ENCODE data around the gene ASB6. TPM values are rescaled to one million over a fixed set of nuclear protein-coding genes. Genes with fewer than 3 reads are reported as not detected.

Gene ASB6
- total RNA-seq, 4 donors from 2014 or later = 21.8 to 54.2 (median 29.6) TPM

DNA sequence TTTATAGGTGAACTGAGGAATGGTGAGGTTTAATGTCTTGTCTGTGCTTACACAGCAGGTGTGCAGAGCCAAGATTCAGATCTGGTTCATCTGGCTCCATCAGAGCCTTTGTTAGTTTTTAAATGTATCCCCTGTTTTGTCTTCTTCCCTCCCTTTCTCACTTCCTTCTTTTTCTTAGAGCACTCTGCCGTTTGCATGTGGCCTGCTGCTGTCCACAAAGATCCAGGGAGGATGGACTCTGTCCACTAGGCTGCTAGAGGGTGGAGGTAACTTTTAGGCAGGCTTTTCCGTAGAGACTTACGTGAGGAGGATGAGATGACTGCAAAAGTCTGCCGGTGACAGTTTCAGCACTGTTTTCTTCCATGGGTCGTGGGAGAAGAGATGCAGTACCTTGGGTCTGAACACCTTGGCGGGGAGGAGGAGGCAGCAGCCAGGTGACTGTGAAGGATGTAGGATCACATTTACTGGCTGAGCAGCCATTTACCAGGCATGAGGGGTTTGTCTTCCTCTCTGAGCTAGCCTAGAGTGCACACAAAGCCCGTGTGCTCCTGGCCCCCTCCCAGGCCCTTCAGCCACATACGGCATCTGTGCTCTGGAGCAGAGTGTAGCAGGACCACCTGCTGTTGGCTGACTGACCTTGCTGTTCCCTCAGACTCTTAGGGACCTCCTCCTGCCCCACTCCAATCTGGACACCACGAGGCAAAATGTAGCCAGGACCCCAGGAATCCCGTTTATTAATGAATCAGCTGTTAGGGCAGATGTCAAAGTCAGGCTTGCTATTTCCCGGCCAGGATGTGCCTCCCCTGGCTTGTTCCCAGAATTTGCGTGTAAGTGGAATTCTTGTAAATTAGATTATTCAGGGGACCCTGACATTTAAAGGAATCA is 14.2 kb downstream of the ASB6 start:
- TF ChIP-seq, protein P1, sequence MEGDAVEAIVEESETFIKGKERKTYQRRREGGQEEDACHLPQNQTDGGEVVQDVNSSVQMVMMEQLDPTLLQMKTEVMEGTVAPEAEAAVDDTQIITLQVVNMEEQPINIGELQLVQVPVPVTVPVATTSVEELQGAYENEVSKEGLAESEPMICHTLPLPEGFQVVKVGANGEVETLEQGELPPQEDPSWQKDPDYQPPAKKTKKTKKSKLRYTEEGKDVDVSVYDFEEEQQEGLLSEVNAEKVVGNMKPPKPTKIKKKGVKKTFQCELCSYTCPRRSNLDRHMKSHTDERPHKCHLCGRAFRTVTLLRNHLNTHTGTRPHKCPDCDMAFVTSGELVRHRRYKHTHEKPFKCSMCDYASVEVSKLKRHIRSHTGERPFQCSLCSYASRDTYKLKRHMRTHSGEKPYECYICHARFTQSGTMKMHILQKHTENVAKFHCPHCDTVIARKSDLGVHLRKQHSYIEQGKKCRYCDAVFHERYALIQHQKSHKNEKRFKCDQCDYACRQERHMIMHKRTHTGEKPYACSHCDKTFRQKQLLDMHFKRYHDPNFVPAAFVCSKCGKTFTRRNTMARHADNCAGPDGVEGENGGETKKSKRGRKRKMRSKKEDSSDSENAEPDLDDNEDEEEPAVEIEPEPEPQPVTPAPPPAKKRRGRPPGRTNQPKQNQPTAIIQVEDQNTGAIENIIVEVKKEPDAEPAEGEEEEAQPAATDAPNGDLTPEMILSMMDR (IDR thresholded peaks at IDR 0.05) = no peak
- TF ChIP-seq EP300 (IDR thresholded peaks at IDR 0.05; ENCODE audit: low read depth) (no peak), POLR2AphosphoS5 (IDR thresholded peaks at IDR 0.05) (no peak), POLR2A (IDR thresholded peaks at IDR 0.05) (no peak)
- peaks cover 22 to 54% (median 26%) of the 10 kb centered on the region in 4 donors for H3K4me1 ChIP-seq
- in situ Hi-C loops (cut with MboI; ENCODE audit: low pct_ligation_motif_present in 1 of 4, low pct_unique_long_range_greater_than_20kb in 1 of 4, low sequenced_read_pairs in 3 of 4) = no loop called here
- H3K27ac ChIP-seq = peak overlapping the region; percentile 88 to 93 (median 90)
- intact Hi-C loops (cut with DNase I; ENCODE audit: low total_unique reads) = no loop called here
- no peaks in the 10 kb centered on the region for H3K27me3 ChIP-seq
- DNase-seq = no peak
- H3K9me3 ChIP-seq = no peaks in the 10 kb centered on the region
- no peaks in the 10 kb centered on the region for H3K36me3 ChIP-seq
- 61 to 63% methylated on average over 5 to 11 of the region's 12 CpGs for WGBS, 2 donors (ENCODE audit: low coverage in 1 of 2)
- H3K4me3 ChIP-seq = peak overlapping the region in 3 of 4 donors; percentile 58 to 79 (median 62)

- DNase-seq = peak; percentile 53
- H3K9me3 ChIP-seq = no peaks in the 10 kb centered on the region
- peak overlapping the region; percentile 52 to 79 (median 60) for H3K4me3 ChIP-seq
- peak in 1 of 3 donors; percentile 32 for TF ChIP-seq POLR2AphosphoS5 (IDR thresholded peaks at IDR 0.05)
- no peak for TF ChIP-seq EP300 (IDR thresholded peaks at IDR 0.05; ENCODE audit: low read depth)
- TF ChIP-seq, protein P1 (IDR thresholded peaks at IDR 0.05) = peak in 1 of 5 experiments; percentile 12
- TF ChIP-seq POLR2A (IDR thresholded peaks at IDR 0.05) = no peak
- no peaks in the 10 kb centered on the region for H3K36me3 ChIP-seq
- peak overlapping the region; percentile 88 to 93 (median 90) for H3K27ac ChIP-seq
- intact Hi-C loops (cut with DNase I; ENCODE audit: low total_unique reads) (no loop called here), in situ Hi-C loops (cut with MboI; ENCODE audit: low pct_ligation_motif_present in 1 of 4, low pct_unique_long_range_greater_than_20kb in 1 of 4, low sequenced_read_pairs in 3 of 4) (no loop called here)
- H3K27me3 ChIP-seq = no peaks in the 10 kb centered on the region
- WGBS, 2 donors (ENCODE audit: low coverage in 1 of 2) = 2 to 3% methylated on average over 8 to 20 of the region's 20 CpGs
- peaks cover 22 to 54% (median 26%) of the 10 kb centered on the region in 4 donors for H3K4me1 ChIP-seq
These were observed 15.2 kb downstream of the ASB6 start for GRCh38 chr9:129626625-129627284.

GRCh38 chr9:129626079-129626624 is 15.8 kb downstream of the ASB6 start, which contains the start of gene NTMT1:
Gene NTMT1, plus strand, starts transcription at chr9:129626163. Its CDS starts 6,541 bp downstream, at chr9:129632704.
- Histone ChIP-seq H3K4me1 (peaks cover 22 to 49% (median 26%) of the 10 kb centered on the region in 4 donors), H3K36me3 (no peaks in the 10 kb centered on the region), H3K4me3 (peak within 1 kb of the TSS; percentile 52 to 79 (median 60)), H3K27me3 (no peaks in the 10 kb centered on the region), H3K27ac (peak within 1 kb of the TSS; percentile 88 to 93 (median 90)), H3K9me3 (no peaks in the 10 kb centered on the region)
- 0 to 1% methylated on average over 3 to 44 of the region's 55 CpGs for WGBS, 2 donors (ENCODE audit: low coverage in 1 of 2)
- DNase-seq = peak; percentile 89
- intact Hi-C loops (cut with DNase I; ENCODE audit: low total_unique reads) (no loop called here), in situ Hi-C loops (cut with MboI; ENCODE audit: low pct_ligation_motif_present in 1 of 4, low pct_unique_long_range_greater_than_20kb in 1 of 4, low sequenced_read_pairs in 3 of 4) (no loop called here)
- TF ChIP-seq EP300 (IDR thresholded peaks at IDR 0.05; ENCODE audit: low read depth) = no peak
- TF ChIP-seq POLR2A (IDR thresholded peaks at IDR 0.05) = peak; percentile 97
- TF ChIP-seq, protein P1 (IDR thresholded peaks at IDR 0.05) = no peak
- TF ChIP-seq POLR2AphosphoS5 (IDR thresholded peaks at IDR 0.05) = peak; percentile 98 to 99 (median 99)

- in situ Hi-C loops (cut with MboI; ENCODE audit: low pct_ligation_motif_present in 1 of 4, low pct_unique_long_range_greater_than_20kb in 1 of 4, low sequenced_read_pairs in 3 of 4) = no loop called here
- intact Hi-C loops (cut with DNase I; ENCODE audit: low total_unique reads) = no loop called here
- 49 to 70% methylated on average over 7 to 9 of the region's 9 CpGs for WGBS, 2 donors (ENCODE audit: low coverage in 1 of 2)
- TF ChIP-seq, protein P1 (IDR thresholded peaks at IDR 0.05) = no peak
- TF ChIP-seq EP300 (IDR thresholded peaks at IDR 0.05; ENCODE audit: low read depth) (no peak), POLR2AphosphoS5 (IDR thresholded peaks at IDR 0.05) (no peak), POLR2A (IDR thresholded peaks at IDR 0.05) (no peak)
- Histone ChIP-seq H3K4me1 (peaks cover 18 to 52% (median 30%) of the 10 kb centered on the region in 4 donors), H3K27me3 (peaks cover 7% of the 10 kb centered on the region), H3K36me3 (no peaks in the 10 kb centered on the region), H3K4me3 (peak overlapping the region in 1 of 4 donors; percentile 79), H3K27ac (peak overlapping the region in 1 of 4 donors; percentile 93), H3K9me3 (no peaks in the 10 kb centered on the region)
- no peak for DNase-seq
These were observed 17.0 kb downstream of the ASB6 start for GRCh38 chr9:129624947-129625346.

Data from transverse colon (tissue), 4 donors.